GM19395 (cell line): Measurements from ENCODE around the gene ZNF70.

ENCODE experiments used
- ATAC-seq: cut with Tn5 transposase; IDR thresholded peaks from one replicate; pipeline ENCODE4 v1.9.1; 2021; ENCODE audit warnings: mild to moderate bottlenecking, moderate library complexity; ENCODE audit not compliant: unreplicated experiment

ZNF70 gene

GRCh38 chr22:23720855-23721254 lies 30.1 kb downstream of the ZNF70 start:
- no peak for ATAC-seq

DNA sequence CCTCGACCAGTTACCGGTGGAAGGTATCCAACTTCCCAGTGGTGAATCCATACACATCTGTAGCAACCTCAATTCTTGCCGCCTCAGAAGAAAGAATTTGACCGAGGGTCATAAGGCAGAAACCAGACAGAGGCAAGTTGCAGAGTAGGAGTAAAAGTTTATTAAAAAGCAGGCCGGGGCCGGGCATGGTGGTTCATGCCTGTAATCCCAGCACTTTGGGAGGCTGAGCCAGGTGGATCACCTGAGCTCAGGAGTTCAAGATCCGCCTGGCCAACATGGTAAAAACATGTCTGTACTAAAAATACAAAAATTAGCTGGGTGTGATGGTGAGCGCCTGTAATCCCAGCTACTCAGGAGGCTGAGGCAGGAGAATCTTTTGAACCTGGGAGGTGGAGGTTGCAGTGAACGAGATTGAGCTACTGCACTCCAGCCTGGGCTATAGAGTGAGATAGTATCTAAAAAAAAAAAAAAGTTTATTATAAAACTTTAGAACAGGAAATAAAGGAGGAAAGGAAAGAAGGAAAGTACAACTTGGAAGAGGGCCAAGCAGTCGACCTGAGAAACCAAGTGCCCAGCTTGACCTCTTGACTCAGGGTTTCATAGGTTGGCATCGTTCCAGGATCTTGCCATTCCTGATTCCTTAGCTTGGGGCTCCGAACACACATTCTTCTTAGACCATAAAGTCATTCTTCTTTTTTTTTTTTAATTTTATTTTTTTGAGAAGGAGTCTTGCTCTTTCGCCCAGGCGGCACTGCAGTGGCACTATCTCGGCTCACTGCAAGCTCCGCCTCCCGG lies 32.3 kb downstream of the ZNF70 start:
- ATAC-seq = no peak

DNA sequence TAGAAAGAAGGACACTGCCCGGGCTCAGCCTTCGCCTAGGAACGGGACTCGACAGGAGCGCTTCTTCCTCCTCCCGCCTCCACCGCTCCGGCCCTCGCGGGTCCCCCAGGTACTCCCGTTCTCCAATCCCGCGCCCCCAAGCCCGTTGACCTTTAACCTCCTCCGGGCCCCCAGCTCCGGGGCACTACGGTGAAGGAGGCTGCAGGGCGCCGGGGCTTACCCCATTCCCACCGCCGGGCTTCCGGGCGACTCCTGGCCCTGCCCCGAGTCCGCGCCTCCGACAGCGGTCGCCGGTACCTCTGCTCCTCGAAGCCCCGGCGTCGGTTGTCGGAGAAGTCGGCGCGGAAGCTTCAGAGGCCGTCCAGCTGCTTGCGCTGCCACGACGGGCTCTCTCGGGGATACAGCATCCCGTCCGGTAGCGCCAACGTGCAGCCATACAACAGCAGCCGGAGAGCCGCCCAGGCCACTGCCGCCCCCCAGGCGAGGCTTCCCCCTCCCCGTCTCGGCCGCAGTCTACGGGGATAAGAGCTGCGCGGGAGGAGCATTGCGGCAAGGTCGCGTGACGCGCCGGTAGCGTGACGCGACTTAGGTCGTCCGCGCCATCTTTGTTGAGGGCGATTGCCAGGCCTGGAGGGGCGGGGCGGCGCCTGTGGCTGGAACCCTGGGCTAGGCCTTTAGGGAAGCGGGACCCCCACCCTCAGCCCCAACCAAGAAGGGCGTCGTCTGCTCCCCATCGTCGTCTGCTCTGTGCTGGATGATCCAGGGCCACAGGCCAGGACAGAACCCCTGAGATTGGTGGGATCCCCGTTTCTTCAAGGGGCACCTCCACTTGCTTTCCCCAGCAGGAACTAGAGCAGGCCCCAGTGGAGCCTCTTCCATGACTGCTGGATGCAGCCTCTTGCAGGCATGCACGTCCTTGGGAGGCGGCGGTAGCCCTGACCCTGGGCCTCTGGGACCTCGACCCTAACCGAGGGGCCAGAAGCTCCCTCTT lies 33.8 kb downstream of the ZNF70 start:
- ATAC-seq = peak; percentile 79

DNA sequence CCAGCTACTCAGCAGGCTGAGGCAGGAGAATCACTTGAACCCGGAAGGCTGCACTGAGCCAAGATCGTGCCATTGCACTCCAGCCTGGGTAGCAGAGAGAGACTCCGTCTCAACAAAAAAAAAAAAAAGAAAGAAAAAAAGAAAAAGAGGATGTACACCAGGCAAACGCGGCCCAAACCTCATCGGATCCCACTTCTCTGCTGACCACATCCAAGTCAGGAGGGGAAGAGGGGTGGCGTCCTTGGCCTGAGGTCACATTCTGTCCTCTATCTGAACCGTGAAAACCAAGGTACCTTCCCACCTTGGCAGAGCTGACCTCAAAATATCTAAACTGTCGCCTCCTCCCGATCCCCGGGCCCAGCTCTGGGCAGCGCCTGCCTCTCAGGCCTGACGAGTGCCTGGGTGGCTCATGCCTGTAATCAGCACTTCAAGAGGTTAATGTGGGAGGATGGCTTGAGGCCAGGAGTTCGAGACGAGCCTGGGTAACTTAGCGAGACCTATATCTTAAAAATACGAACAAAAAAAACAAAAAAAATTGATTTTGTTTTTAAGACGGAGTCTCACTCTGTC lies 35.0 kb downstream of the ZNF70 start:
- no peak for ATAC-seq

- no peak for ATAC-seq
Measured at GRCh38 chr22:23714596-23715578, 36.0 kb downstream of the ZNF70 start.

DNA sequence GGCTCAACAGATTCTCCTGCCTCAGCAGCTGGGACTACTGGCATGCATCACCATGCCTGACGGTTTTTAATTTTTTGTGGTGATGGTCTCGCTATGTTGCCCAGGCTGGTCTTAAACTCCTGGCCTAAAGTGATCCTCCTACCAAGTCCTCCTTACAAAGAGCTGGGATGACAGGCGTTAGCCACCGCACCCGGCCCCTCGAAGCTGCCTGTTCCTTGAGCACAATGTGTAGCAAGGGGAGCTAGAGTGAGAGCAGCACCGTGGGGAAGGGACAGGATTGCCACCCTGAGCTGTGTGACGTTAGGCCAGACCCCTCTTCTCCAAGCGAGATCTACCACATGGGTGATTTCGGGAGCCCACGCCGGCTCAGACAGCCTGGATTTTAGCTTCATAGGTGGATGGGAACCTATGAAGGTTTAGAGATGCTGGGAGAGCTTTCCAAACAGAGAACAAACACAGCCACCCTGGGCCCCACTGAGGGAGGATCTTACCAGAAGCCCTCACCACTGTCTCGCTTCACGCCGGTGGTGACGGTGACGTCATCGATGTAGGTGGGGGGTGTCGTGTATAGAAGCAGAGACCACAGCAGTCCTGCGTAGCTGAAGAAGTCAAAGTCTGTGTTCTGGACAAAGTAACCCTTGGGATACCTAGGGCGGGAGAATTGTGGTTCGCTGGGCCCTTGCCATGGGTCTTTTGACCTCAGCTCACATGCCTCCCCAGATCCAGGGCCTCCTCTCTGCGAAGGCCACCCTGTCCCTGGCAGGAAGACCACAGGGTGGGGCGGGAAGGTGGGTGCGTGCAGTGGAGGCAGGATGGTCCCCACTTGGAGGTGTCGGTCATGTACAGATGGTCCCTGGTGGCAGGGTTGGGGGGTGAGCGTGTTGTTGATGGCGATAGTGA lies 37.0 kb downstream of the ZNF70 start:
- ATAC-seq = no peak

GRCh38 chr22:23712256-23712655 lies 38.7 kb downstream of the ZNF70 start:
- no peak for ATAC-seq

DNA sequence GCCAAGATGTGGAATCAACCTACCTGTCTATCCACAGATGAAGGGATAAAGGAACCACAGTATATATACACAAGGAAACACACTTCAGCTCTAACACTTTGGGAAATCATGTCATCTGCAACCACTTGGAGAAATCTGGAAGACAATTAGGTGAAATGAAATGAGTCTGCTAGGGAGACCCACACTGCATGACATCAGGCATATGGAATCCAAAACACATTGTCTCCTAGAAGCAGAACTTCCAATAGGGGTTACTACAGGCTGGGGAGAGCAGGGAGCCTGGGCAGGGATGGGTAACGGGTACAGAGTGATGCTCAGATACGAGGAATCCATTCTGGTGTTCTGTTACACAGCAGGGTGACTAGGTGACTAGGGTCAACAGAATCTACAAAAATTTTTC lies 41.8 kb downstream of the ZNF70 start:
- no peak for ATAC-seq

DNA sequence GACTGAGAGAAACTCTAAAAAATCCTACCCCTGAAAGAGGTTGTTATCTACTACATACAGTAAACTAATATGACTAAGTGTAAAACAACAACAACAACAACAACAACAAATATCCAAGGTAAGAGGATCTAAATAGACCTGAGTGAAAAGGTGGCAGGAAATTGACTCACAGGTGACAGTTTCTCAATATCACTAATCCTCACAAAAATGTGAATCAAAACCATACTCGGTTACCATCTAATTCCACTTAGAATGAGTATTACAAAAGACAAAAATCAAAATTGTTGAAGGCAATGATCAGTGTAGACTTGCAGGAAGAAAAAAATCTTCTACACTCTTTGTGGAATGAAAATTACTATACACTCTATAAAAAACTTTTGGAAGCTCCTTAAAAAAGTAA lies 42.6 kb downstream of the ZNF70 start:
- ATAC-seq = no peak

DNA sequence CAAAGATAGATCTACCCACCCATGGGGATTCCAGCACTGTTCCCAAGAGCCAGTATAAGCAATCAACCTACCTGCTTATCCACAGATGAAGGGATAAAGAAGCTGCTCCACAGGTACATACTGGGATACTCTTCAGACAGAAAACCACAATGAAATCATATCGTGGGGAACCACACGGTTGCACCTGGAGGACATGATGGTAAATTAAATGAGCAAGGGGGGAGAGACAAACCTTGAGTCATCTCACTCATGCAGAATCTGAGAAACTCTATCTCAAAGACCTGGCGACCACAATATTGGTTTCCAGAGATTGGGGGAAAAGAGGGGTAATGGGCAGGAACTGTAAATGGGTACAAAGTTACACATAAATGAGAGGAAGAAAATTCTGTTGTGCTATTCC lies 45.6 kb downstream of the ZNF70 start:
- ATAC-seq = no peak

DNA sequence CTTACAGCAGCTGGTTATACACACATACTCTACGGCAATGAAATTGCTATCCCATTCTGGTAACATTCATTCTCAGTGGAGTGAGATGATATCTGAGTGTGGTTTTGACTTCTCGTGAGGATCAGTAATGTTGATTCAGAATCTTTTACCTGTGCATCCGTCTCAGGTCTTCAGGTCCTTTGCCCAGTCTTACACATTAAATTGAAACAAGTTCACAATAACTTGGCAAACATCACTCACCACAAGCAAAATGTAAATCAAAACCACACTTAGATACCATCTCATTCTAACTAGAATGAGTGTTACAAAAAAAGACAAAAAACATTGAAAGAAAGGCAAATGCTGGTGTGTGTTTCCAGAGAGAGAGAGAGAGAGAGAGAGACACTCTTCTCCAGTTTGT lies 46.1 kb downstream of the ZNF70 start:
- ATAC-seq = no peak

DNA sequence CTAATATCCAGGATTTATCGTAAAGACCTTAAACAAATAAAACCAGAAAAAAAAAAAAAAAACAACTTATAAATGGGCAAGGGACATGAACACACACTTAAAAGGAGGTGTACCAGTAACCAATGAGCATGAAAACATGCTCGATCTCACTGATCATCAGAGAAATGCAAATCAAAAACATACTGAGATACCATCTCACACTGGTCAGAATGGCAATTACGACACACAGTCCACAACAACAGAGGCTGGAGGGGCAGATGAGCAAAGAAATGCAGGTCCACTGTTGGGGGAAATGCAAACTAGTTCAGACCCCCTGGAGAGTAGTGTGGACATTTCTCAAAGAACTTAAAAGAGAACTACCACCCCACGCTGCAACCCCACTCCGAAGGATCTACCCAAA lies 46.9 kb downstream of the ZNF70 start:
- ATAC-seq = no peak

GRCh38 chr22:23700706-23701105 lies 50.2 kb downstream of the ZNF70 start:
- no peak for ATAC-seq

- ATAC-seq = no peak
Measured at GRCh38 chr22:23698673-23699235, 52.2 kb downstream of the ZNF70 start.

DNA sequence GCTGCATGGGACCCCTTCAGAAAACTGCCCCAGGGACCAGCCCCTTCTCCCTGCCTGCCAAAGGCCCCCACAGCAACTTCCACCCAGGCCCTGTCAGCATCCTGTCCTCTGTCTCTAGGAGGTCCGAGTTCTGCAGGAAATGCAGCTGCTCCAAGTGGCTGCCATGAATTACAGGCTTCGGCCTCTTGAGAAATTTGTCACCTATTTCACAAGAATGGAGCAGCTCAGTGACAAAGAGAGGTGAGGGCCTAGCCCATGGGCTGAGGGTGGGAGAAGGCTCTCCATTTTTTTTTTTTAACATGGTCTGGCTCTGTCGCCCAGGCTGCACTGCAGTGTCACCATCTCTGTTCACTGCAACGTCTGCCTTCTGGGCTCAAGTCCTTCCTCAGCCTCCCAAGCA lies 52.8 kb downstream of the ZNF70 start:
- ATAC-seq = no peak

GRCh38 chr22:23697031-23697970 lies 53.6 kb downstream of the ZNF70 start:
- no peak for ATAC-seq

GRCh38 chr22:23696326-23696851 lies 54.5 kb downstream of the ZNF70 start:
- ATAC-seq = peak; percentile 87
